ENCODE data around the gene TSBP1. TPM values are rescaled to one million over a fixed set of nuclear protein-coding genes. Genes with fewer than 3 reads are reported as not detected.

TSBP1 gene
- total RNA-seq, 4 donors from 2014 or later: not detected

DNA sequence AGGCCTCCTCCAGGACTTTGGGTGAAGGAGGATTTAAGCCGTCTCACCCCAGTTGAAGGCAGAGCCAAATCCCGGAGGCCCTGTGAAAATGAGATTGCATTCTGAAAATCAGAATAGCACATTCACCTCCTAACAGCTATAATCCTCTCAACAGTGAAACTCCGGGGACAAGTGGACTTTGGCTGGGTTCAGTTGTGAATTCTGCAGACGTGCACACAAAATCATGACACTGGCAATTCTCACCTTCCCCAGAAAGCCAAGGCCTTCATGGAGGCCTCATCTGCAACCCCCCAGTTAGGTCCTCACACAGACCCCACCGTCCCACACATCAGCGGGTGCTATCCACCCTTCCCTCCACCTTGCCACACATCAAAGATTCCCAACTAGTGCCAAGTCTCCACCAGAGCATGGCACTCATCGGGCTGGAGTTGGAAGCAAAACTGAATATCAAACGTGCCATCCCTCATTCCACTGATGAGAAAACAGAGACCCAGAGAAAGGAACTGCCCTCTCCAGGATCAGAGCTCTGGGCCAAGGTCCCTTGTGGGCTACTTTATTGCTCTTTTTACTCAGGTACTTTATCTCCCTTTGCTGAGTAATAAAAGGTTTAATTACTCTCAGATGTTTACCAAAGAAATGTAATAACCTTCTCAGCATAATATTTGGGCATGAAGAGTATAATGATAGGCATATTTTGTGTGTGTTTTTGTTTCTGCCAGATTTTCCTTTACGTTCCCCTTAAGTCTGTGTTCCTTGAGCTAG, 40.0 kb upstream of the TSBP1 start:
- H3K27ac ChIP-seq: no peak overlapping the region
- peaks cover 0 to 7% (median 2%) of the 10 kb centered on the region in 4 donors for H3K4me1 ChIP-seq
- no peaks in the 10 kb centered on the region for H3K9me3 ChIP-seq
- WGBS, 2 donors: 63 to 77% methylated on average over 9 of the region's 9 CpGs
- H3K36me3 ChIP-seq: no peaks in the 10 kb centered on the region
- no peak for DNase-seq (ENCODE audit: low spot score in 2 of 2)
- H3K27me3 ChIP-seq: peaks cover 0 to 82% of the 10 kb centered on the region in 2 donors
- TF ChIP-seq EP300 (IDR thresholded peaks at IDR 0.05) (no peak), POLR2A (IDR thresholded peaks at IDR 0.05) (no peak)
- TF ChIP-seq, protein P1, sequence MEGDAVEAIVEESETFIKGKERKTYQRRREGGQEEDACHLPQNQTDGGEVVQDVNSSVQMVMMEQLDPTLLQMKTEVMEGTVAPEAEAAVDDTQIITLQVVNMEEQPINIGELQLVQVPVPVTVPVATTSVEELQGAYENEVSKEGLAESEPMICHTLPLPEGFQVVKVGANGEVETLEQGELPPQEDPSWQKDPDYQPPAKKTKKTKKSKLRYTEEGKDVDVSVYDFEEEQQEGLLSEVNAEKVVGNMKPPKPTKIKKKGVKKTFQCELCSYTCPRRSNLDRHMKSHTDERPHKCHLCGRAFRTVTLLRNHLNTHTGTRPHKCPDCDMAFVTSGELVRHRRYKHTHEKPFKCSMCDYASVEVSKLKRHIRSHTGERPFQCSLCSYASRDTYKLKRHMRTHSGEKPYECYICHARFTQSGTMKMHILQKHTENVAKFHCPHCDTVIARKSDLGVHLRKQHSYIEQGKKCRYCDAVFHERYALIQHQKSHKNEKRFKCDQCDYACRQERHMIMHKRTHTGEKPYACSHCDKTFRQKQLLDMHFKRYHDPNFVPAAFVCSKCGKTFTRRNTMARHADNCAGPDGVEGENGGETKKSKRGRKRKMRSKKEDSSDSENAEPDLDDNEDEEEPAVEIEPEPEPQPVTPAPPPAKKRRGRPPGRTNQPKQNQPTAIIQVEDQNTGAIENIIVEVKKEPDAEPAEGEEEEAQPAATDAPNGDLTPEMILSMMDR (IDR thresholded peaks at IDR 0.05): no peak
- H3K4me3 ChIP-seq: no peak overlapping the region

DNA sequence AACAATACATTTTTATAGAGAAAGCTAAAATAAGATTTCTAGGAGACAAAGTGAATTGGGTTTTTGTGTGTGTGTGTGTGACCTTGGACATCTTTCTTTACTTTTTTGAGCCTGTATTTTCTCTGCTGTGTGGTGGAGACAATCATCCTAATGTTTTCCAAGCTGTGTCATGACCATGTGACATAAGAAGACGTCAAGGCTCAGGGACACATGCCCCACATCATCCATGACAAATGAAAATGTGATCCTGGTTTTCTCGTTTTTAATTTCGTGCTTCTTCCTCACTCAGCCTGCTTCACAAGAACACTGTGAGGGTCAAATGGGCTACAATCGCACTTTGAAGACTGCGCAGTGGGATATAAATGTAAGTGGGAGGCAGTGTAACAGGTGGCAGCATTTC, 39.2 kb upstream of the TSBP1 start:
- Histone ChIP-seq H3K36me3 (no peaks in the 10 kb centered on the region), H3K4me1 (peaks cover 0 to 6% (median 2%) of the 10 kb centered on the region in 4 donors), H3K4me3 (no peak overlapping the region), H3K27me3 (peaks cover 0 to 82% of the 10 kb centered on the region in 2 donors), H3K9me3 (no peaks in the 10 kb centered on the region), H3K27ac (no peak overlapping the region)
- no peak for TF ChIP-seq POLR2A (IDR thresholded peaks at IDR 0.05)
- TF ChIP-seq, protein P1 (IDR thresholded peaks at IDR 0.05): no peak
- TF ChIP-seq EP300 (IDR thresholded peaks at IDR 0.05): no peak
- no peak for DNase-seq (ENCODE audit: low spot score in 2 of 2)
- 42 to 48% methylated on average over 5 of the region's 5 CpGs for WGBS, 2 donors

DNA sequence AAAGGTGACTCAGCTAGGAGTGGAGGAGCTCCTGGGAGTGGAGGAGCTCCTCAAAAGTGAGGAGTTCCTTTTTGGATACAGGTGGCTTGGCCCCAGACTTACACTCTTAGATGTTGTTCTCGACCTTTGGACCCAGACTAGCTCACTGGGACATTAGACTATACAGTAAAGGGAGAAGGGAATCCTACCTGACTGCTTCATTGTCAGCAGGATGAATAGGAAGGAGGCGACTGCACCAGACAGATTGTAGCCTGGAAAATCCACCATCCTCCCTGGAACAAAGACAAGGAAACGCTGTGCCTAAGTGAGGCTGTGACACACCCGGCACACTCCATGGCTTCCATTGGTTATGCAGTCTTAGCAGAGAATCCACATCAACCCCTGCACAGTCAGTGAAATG, 35.2 kb upstream of the TSBP1 start, which contains the start of gene BTNL2:
BTNL2 (minus strand) TSS at position 325 of the 400 bp plus-strand sequence; CDS start at position 267, 58 bp downstream.
- TF ChIP-seq, protein P1 (IDR thresholded peaks at IDR 0.05): no peak
- TF ChIP-seq POLR2A (IDR thresholded peaks at IDR 0.05) (no peak), EP300 (IDR thresholded peaks at IDR 0.05) (no peak)
- no peak within 1 kb of the TSS for H3K4me3 ChIP-seq
- no peaks in the 10 kb centered on the region for H3K4me1 ChIP-seq
- 75 to 85% methylated on average over 4 of the region's 4 CpGs for WGBS, 2 donors
- no peak within 1 kb of the TSS for H3K27ac ChIP-seq
- H3K9me3 ChIP-seq: no peaks in the 10 kb centered on the region
- peaks cover 0 to 58% of the 10 kb centered on the region in 2 donors for H3K27me3 ChIP-seq
- H3K36me3 ChIP-seq: no peaks in the 10 kb centered on the region
- no peak for DNase-seq (ENCODE audit: low spot score in 2 of 2)

DNA sequence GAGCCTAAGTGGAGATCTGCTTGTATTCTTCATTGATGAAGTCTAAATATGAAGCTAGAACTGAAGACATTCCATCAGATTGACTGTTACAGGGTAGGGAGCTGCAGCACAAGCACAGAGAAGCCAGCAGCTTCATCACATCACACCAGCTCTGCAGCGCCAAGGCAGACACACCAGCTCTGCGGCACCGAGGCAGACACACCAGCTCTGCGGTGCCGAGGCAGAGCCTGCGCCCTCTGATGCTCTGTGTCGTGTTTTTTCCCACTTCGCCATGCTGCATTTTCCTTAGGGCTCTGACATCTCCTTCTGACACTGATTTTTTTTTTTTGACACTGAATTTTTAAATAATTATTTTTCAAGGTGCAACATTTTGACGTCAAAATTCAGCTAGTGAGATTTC, 34.5 kb upstream of the TSBP1 start:
- no peak for DNase-seq (ENCODE audit: low spot score in 2 of 2)
- no peak for TF ChIP-seq EP300 (IDR thresholded peaks at IDR 0.05)
- TF ChIP-seq, protein P1 (IDR thresholded peaks at IDR 0.05): no peak
- no peak for TF ChIP-seq POLR2A (IDR thresholded peaks at IDR 0.05)
- Histone ChIP-seq H3K4me3 (no peak overlapping the region), H3K27me3 (peaks cover 0 to 53% of the 10 kb centered on the region in 2 donors), H3K36me3 (no peaks in the 10 kb centered on the region), H3K4me1 (no peaks in the 10 kb centered on the region), H3K9me3 (no peaks in the 10 kb centered on the region), H3K27ac (no peak overlapping the region)
- WGBS, 2 donors: 79 to 80% methylated on average over 9 of the region's 9 CpGs

DNA sequence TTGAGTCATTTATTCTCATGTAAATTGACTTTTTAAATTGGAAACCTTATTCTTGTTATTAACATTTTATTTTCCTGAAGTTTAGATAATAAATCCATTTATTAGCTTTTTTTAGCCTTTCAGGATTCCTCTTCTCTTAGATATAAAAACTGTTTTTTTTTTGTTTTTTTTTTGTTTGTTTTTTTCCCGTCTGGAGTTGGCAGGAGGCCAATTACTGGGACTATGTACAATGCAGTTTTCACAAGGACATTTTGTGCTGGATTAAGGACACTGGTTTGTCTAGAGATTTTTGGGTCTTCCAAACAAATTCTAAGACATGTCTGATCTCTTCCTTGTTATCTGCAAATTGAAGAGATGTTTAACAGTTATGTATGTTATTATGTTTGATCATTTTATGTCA, 34.0 kb upstream of the TSBP1 start:
- H3K27ac ChIP-seq: no peak overlapping the region
- no peaks in the 10 kb centered on the region for H3K9me3 ChIP-seq
- H3K4me3 ChIP-seq: no peak overlapping the region
- no peak for DNase-seq (ENCODE audit: low spot score in 2 of 2)
- 14 to 19% methylated on average over 1 of the region's 1 CpG for WGBS, 2 donors
- peaks cover 0 to 49% of the 10 kb centered on the region in 2 donors for H3K27me3 ChIP-seq
- H3K4me1 ChIP-seq: no peaks in the 10 kb centered on the region
- TF ChIP-seq, protein P1 (IDR thresholded peaks at IDR 0.05): no peak
- TF ChIP-seq EP300 (IDR thresholded peaks at IDR 0.05) (no peak), POLR2A (IDR thresholded peaks at IDR 0.05) (no peak)
- H3K36me3 ChIP-seq: no peaks in the 10 kb centered on the region
